Fibroblast of the aortic adventitia (primary cell): ENCODE measurements around the gene SIKE1. TPM values are rescaled to one million over a fixed set of nuclear protein-coding genes. Genes with fewer than 3 reads are reported as not detected.
"Not testable (repeated sequence)": the region's sequence is repeated elsewhere in the genome, so short reads cannot be mapped to it uniquely, and the experiment has no call there.

Source experiments
- DNase-seq: peaks from one replicate; pipeline ENCODE4 v3.0.0-alpha.2; 2010; ENCODE audit warnings: low read depth
- H3K4me3 ChIP-seq: 2 replicates; pipeline ENCODE4 v1.5.1; 2011; ENCODE audit warnings: low read depth, mild to moderate bottlenecking, control low read depth, low read length, moderate library complexity
- CTCF ChIP-seq: IDR thresholded peaks from 2 replicates; pipeline ENCODE4 v1.5.1; 2011; ENCODE audit warnings: mild to moderate bottlenecking, low read length, control low read depth, inconsistent platforms; ENCODE audit not compliant: insufficient read depth
- total RNA-seq: library from RNA; depleted of rRNA; stranded (reverse); fragments of >200 nt; gene quantifications from 2 replicates; pipeline ENCODE4 v1.2.3, GENCODE V29; 2012; ENCODE audit warnings: low replicate concordance

The SIKE1 gene
- total RNA-seq, 1 donor: 57.4 TPM

GRCh38 chr1:114758256-114758832 is 22.1 kb downstream of the SIKE1 start:
- peak overlapping the region; percentile 40 for H3K4me3 ChIP-seq
- no peak for TF ChIP-seq CTCF
- DNase-seq: no peak

- peak; percentile 99 for DNase-seq
- peak within 1 kb of the TSS; percentile 100 for H3K4me3 ChIP-seq
- TF ChIP-seq CTCF: peak; percentile 54
These were observed 22.8 kb downstream of the SIKE1 start, which contains the start of gene CSDE1 for GRCh38 chr1:114757455-114758255. TSS of gene CSDE1 (minus strand) at chr1:114757984. CDS start at chr1:114739890, 18,094 bp downstream.

- TF ChIP-seq CTCF: no peak
- peak; percentile 60 for DNase-seq
- H3K4me3 ChIP-seq: peak overlapping the region; percentile 100
These were observed 23.5 kb downstream of the SIKE1 start for GRCh38 chr1:114756949-114757454.

GRCh38 chr1:114756009-114756892 is 24.2 kb downstream of the SIKE1 start:
- TF ChIP-seq CTCF: no peak
- DNase-seq: no peak
- peak overlapping the region; percentile 100 for H3K4me3 ChIP-seq

GRCh38 chr1:114755006-114755931 is 25.2 kb downstream of the SIKE1 start:
- no peak for TF ChIP-seq CTCF
- no peak for DNase-seq
- peak overlapping the region; percentile 100 for H3K4me3 ChIP-seq

- H3K4me3 ChIP-seq, DNase-seq: not testable (repeated sequence)
These were observed 26.8 kb downstream of the SIKE1 start for GRCh38 chr1:114753702-114754101.
